ENCODE results near the gene ATP13A5.

DNA sequence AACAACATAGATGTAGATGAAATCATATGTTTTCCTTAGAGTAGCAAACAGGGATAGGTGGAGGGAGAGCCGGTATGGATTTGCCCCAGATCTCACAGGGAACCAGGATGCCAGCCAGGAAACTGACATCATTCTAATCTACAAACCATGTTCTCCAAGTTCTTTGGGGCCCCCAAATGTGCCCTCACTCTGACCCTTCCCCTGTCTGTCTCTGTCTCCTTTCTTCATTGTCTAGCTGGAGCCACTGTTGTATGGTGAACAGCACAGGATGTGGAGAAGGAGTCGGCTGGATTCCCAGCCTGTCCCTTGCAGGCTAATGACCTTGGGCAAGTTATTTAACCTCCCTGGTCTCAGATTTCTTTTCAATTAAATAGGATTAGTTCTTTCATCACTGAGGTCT is 962 bp downstream of the ATP13A5 start:
- TF ChIP-seq, protein P1, sequence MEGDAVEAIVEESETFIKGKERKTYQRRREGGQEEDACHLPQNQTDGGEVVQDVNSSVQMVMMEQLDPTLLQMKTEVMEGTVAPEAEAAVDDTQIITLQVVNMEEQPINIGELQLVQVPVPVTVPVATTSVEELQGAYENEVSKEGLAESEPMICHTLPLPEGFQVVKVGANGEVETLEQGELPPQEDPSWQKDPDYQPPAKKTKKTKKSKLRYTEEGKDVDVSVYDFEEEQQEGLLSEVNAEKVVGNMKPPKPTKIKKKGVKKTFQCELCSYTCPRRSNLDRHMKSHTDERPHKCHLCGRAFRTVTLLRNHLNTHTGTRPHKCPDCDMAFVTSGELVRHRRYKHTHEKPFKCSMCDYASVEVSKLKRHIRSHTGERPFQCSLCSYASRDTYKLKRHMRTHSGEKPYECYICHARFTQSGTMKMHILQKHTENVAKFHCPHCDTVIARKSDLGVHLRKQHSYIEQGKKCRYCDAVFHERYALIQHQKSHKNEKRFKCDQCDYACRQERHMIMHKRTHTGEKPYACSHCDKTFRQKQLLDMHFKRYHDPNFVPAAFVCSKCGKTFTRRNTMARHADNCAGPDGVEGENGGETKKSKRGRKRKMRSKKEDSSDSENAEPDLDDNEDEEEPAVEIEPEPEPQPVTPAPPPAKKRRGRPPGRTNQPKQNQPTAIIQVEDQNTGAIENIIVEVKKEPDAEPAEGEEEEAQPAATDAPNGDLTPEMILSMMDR (IDR thresholded peaks at IDR 0.05; ENCODE audit: borderline replicate concordance, extremely low read depth, low read length, poor library complexity, severe bottlenecking): no peak
- TF ChIP-seq EZH2 (IDR thresholded peaks at IDR 0.05; ENCODE audit: borderline replicate concordance, low read depth, low read length, severe bottlenecking): no peak
